Subcutaneous abdominal adipose tissue (tissue), 5 donors: ENCODE data around the gene CSTF2T.
"Not testable (repeated sequence)": the region's sequence is repeated elsewhere in the genome, so short reads cannot be mapped to it uniquely, and the experiment has no call there.

Source experiments
- H3K27ac ChIP-seq: one replicate; pipeline ENCODE4 v1.7.0; 2013; ENCODE audit warnings: low read depth, mild to moderate bottlenecking, inconsistent platforms, low read length, moderate library complexity
- H3K27me3 ChIP-seq, 5 donors: one replicate each; pipeline ENCODE4 v1.7.0; 2013; ENCODE audit warnings: low read length in 5 of 5, inconsistent platforms in 1 of 5; ENCODE audit not compliant: control insufficient read depth in 5 of 5, insufficient read depth in 4 of 5
- H3K36me3 ChIP-seq, 5 donors: one replicate each; pipeline ENCODE4 v1.7.0; 2013; ENCODE audit warnings: low read length in 5 of 5; ENCODE audit not compliant: control insufficient read depth in 5 of 5, insufficient read depth in 5 of 5
- H3K4me1 ChIP-seq, 5 donors: one replicate each; pipeline ENCODE4 v1.7.0; 2013; ENCODE audit warnings: low read length in 5 of 5, mild to moderate bottlenecking in 3 of 5, moderate library complexity in 1 of 5; ENCODE audit not compliant: control insufficient read depth in 5 of 5, insufficient read depth in 5 of 5
- H3K4me3 ChIP-seq, 5 donors: one replicate each; pipeline ENCODE4 v1.7.0; 2013; ENCODE audit warnings: low read length in 5 of 5, low read depth in 1 of 5
- H3K9ac ChIP-seq, 5 donors: one replicate each; pipeline ENCODE4 v1.7.0; 2013; ENCODE audit warnings: low read length in 5 of 5, mild to moderate bottlenecking in 4 of 5, moderate library complexity in 3 of 5
- H3K9me3 ChIP-seq, 5 donors: one replicate each; pipeline ENCODE4 v1.7.0; 2013; ENCODE audit warnings: low read length in 5 of 5; ENCODE audit not compliant: control insufficient read depth in 5 of 5
- donor health status: healthy.
- donor health status: healthy.
- donor health status: healthy.
- donor health status: healthy.
- donor health status: healthy.

The CSTF2T gene

GRCh38 chr10:51699145-51699474, 285 bp downstream of the CSTF2T start:
- no peaks in the 10 kb centered on the region for H3K27me3 ChIP-seq
- H3K27ac ChIP-seq: peak overlapping the region; percentile 95
- H3K36me3 ChIP-seq: peaks cover 0 to 5% (median 3%) of the 10 kb centered on the region in 5 donors
- H3K9me3 ChIP-seq: no peaks in the 10 kb centered on the region
- peak overlapping the region; percentile 76 to 100 (median 95) for H3K4me3 ChIP-seq
- peak overlapping the region; percentile 84 to 94 (median 93) for H3K9ac ChIP-seq
- peaks cover 8 to 37% (median 32%) of the 10 kb centered on the region in 5 donors for H3K4me1 ChIP-seq

- Histone ChIP-seq H3K27me3 (no peaks in the 10 kb centered on the region), H3K27ac (peak overlapping the region; percentile 95), H3K4me3 (peak overlapping the region; percentile 76 to 100 (median 95)), H3K4me1 (peaks cover 8 to 37% (median 32%) of the 10 kb centered on the region in 5 donors), H3K9ac (peak overlapping the region; percentile 84 to 94 (median 93)), H3K9me3 (no peaks in the 10 kb centered on the region), H3K36me3 (peaks cover 0 to 5% (median 3%) of the 10 kb centered on the region in 5 donors)
These were observed 827 bp downstream of the CSTF2T start for GRCh38 chr10:51698473-51699063.

- Histone ChIP-seq H3K27me3 (no peaks in the 10 kb centered on the region), H3K36me3 (peaks cover 0 to 5% (median 3%) of the 10 kb centered on the region in 5 donors), H3K4me3 (no peak overlapping the region), H3K9ac (no peak overlapping the region), H3K4me1 (peaks cover 8 to 37% (median 32%) of the 10 kb centered on the region in 5 donors), H3K9me3 (no peaks in the 10 kb centered on the region), H3K27ac (peak overlapping the region; percentile 63)
These were observed 3.1 kb downstream of the CSTF2T start for GRCh38 chr10:51696251-51696650.

GRCh38 chr10:51694086-51694768, 5.2 kb downstream of the CSTF2T start:
- Histone ChIP-seq H3K27me3 (no peaks in the 10 kb centered on the region), H3K36me3 (peaks cover 0 to 5% (median 3%) of the 10 kb centered on the region in 5 donors), H3K9me3 (no peaks in the 10 kb centered on the region), H3K4me3 (no peak overlapping the region), H3K9ac (no peak overlapping the region), H3K27ac (peak overlapping the region; percentile 32), H3K4me1 (peaks cover 8 to 37% (median 28%) of the 10 kb centered on the region in 5 donors)

GRCh38 chr10:51691135-51691534, 8.3 kb downstream of the CSTF2T start:
- Histone ChIP-seq H3K36me3 (no peaks in the 10 kb centered on the region), H3K27ac (no peak overlapping the region), H3K27me3 (no peaks in the 10 kb centered on the region), H3K9me3 (no peaks in the 10 kb centered on the region), H3K4me1 (peaks cover 0 to 9% (median 2%) of the 10 kb centered on the region in 5 donors), H3K4me3 (no peak overlapping the region), H3K9ac (no peak overlapping the region)

- H3K4me1 ChIP-seq: peaks cover 0 to 8% (median 0%) of the 10 kb centered on the region in 5 donors
- no peak overlapping the region for H3K27ac ChIP-seq
- H3K4me3 ChIP-seq: no peak overlapping the region
- no peak overlapping the region for H3K9ac ChIP-seq
- no peaks in the 10 kb centered on the region for H3K27me3 ChIP-seq
- no peaks in the 10 kb centered on the region for H3K9me3 ChIP-seq
- H3K36me3 ChIP-seq: no peaks in the 10 kb centered on the region
These were observed 9.9 kb downstream of the CSTF2T start for GRCh38 chr10:51689536-51689935.

- not testable (repeated sequence) for H3K27ac ChIP-seq, H3K9ac ChIP-seq, H3K4me3 ChIP-seq, H3K36me3 ChIP-seq, H3K27me3 ChIP-seq, H3K4me1 ChIP-seq, H3K9me3 ChIP-seq
These were observed 10.6 kb downstream of the CSTF2T start for GRCh38 chr10:51688826-51689225.

- Histone ChIP-seq H3K4me3 (no peak overlapping the region), H3K27me3 (no peaks in the 10 kb centered on the region), H3K4me1 (peaks cover 0 to 21% (median 9%) of the 10 kb centered on the region in 5 donors), H3K27ac (no peak overlapping the region), H3K9me3 (no peaks in the 10 kb centered on the region), H3K9ac (no peak overlapping the region), H3K36me3 (no peaks in the 10 kb centered on the region)
These were observed 12.1 kb downstream of the CSTF2T start for GRCh38 chr10:51687296-51687695.

GRCh38 chr10:51685768-51686167, 13.6 kb downstream of the CSTF2T start:
- Histone ChIP-seq H3K9ac (no peak overlapping the region), H3K9me3 (no peaks in the 10 kb centered on the region), H3K27me3 (no peaks in the 10 kb centered on the region), H3K4me3 (no peak overlapping the region), H3K4me1 (peaks cover 0 to 21% (median 9%) of the 10 kb centered on the region in 5 donors), H3K27ac (no peak overlapping the region), H3K36me3 (no peaks in the 10 kb centered on the region)

- peak overlapping the region; percentile 12 for H3K27ac ChIP-seq
- no peaks in the 10 kb centered on the region for H3K36me3 ChIP-seq
- H3K4me1 ChIP-seq: peaks cover 0 to 21% (median 9%) of the 10 kb centered on the region in 5 donors
- peak overlapping the region in 1 of 5 donors; percentile 26 for H3K4me3 ChIP-seq
- H3K27me3 ChIP-seq: no peaks in the 10 kb centered on the region
- no peaks in the 10 kb centered on the region for H3K9me3 ChIP-seq
- H3K9ac ChIP-seq: no peak overlapping the region
These were observed 16.2 kb downstream of the CSTF2T start for GRCh38 chr10:51683031-51683691.
